GM21360 (cell line): ENCODE measurements around the gene NPTXR.

Source experiments
- ATAC-seq: cut with Tn5 transposase; IDR thresholded peaks from one replicate; pipeline ENCODE4 v1.9.1; 2021; ENCODE audit warnings: mild to moderate bottlenecking, moderate library complexity; ENCODE audit not compliant: unreplicated experiment

Gene NPTXR

DNA sequence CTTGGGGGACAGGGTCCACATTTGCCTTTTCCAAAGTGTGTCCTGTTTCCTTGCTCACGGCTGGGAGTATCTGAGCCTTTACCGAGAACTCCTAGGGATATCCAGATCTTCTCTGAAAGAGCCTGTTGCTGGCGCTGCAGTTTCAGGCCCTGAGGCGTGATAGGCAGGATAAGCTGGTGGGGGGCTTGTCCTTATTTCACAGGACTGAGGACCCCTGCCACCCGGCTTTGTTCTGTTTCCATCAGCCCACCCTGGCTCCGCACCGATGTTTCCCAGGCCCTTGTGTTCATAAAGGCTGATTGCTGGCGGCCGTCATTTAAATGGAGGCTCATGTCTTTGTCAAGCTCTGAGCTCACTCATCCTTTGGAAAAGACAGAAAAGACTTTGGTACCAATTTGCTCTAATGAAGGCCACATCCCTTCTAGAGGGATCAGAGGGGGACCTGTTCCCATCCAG, 9.4 kb upstream of the NPTXR start:
- ATAC-seq: no peak

DNA sequence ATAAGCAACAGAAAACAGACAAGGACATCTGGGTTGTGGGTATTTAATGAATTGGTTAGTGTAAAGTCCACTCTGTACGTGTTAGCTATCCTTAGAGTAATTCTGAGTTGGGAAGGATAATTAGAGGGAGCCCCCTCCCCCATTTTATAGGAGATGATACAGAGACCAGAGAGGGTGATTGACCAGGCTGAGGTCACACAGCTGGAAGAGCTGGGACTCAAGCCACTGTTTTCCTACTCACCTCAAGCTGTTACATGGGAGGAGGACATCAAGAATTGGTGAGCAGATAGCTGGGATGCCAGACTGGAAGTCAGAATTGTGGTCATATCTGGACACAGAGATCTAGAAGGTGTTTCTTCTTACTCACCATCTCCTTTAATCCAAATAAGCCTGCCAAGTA, 8.7 kb upstream of the NPTXR start:
- no peak for ATAC-seq

DNA sequence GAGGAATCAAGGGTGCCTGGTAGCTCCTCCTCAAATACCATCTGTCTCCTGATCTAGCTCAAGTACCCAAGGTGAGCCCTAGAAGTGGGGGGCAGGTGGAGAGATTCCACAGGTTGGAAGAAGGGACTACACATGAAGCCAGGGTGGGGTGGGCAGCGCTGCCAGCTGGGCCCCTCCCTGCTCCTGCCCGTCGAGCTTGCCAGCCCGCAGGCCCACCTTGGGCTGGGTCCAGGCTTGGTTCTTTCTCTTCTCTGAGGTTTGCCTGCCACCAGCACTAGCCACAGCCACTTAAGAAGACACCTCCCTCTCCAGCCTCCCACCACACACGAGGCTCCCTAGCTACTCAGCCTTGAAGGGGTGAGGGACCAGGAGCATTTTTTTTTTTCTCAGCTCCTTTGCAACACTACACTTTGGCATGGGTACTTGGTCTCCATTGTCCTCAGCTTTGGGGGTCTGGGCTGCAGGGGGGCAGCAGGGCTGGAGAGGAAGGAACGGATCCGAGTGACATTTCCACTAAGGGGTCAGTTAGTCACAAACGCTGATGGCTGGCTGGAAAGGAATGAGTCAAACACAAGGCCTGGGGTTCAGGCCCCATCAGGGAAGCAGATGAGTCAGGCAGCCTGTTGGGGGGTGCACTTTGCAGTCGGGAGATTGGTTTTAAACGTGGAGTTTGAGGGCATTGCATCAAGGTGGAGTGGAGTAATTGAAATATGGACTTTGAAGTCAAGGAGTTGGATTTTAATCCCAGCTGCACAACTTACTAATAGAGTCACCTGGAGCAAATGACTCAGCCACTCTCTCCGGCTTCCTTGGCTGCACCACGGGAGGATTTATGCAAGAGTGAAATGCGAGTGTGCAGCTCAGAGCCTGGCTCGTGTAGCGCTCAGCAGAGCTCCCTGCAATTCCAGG, 7.4 kb upstream of the NPTXR start:
- ATAC-seq: no peak

GRCh38 chr22:38850399-38850798, 6.6 kb upstream of the NPTXR start:
- ATAC-seq: no peak

GRCh38 chr22:38849811-38850210, 6.0 kb upstream of the NPTXR start:
- ATAC-seq: no peak

GRCh38 chr22:38846412-38846811, 2.6 kb upstream of the NPTXR start:
- no peak for ATAC-seq

DNA sequence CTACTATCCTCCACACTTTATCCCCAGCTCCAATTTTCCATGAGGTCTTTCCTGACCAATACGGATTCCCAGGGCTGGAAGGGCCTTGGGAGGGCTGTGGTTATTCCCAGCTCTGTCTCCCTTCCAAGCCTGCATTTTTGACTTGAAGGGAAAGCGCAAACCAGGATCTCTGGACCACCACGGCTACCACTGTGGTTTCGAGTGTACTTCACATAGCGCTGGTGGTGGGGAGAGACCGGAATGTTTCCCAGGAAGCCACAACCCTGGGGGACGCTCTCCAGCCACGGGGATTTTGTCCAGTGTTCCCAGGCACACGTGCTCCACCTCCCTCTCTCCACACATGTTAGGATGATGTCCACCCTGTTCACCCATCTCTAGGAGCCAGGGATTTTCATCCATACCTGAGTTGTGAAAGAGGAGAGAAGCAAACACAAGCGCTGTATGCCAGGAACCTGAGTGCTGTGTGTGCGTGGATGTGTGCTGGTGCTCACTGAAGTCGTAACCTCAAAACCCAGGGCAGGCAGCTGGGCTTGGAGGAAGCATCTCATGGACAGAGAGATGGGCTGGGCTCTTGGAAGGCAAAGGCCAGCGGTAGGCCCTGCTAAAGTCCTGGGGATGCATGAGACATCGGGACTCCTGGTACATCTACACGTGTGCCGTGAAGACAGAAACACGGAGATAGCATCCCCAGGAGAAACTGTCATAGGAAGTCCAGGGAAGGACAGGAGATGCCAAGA, 1.3 kb upstream of the NPTXR start:
- no peak for ATAC-seq

DNA sequence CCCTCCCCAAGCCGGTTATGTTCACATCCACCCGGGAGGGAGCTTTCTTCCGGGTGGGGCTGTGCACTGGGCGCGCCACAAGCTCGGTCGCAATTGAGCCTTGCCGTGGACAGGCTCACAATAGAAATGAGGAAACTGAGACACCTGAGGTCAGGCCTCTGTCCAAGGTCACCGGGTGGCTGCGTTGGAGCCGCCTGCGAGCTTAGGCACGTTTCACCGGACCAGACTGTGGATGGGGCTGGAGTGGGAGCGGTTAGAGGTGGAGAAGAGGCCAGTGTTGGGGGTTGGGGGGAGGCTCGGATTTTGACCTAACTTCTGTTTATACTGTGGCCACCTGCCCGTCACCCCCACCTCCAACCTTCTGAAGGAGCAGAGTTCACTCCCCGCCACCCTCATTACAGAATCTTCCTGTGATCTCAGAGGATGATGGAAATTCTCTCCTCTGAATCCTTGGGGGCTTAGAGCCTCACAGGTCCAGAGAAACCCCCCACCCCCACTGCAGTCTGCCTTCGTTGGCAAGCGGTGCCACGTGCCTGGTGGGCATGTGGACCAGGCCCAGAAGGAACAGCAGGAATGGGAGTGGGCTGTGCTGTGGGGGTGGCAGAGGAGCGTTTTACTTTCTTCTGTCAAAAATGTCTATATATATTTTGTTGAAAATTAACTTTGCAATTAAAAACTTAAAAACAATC, 631 bp upstream of the NPTXR start:
- ATAC-seq: no peak

- no peak for ATAC-seq
These were observed 599 bp downstream of the NPTXR start for GRCh38 chr22:38843201-38843656.

- no peak for ATAC-seq
These were observed 1.2 kb downstream of the NPTXR start for GRCh38 chr22:38842512-38843200.

GRCh38 chr22:38841635-38842034, 2.2 kb downstream of the NPTXR start:
- ATAC-seq: no peak

GRCh38 chr22:38841211-38841610, 2.6 kb downstream of the NPTXR start:
- ATAC-seq: no peak

GRCh38 chr22:38840129-38840528, 3.7 kb downstream of the NPTXR start:
- ATAC-seq: no peak

DNA sequence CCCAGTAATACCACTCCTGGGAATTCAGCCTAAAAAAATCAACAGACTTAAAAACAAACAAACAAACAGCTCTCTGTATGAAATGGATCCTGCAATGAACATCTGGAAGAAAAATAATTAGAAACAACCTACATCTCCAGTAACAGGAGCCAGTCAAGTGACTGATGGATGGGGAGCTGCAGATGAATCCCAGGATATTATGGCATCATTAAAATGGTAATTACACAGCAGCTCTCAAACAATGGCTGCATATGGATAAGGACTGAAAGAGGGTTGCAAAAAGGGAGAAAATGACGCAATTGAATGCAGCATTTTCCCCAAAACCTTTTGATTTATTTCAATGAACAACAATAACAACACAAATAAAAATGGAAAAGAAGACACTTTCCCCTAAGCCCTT, 4.1 kb downstream of the NPTXR start:
- no peak for ATAC-seq

- ATAC-seq: no peak
These were observed 6.4 kb downstream of the NPTXR start for GRCh38 chr22:38837414-38837928.

- ATAC-seq: no peak
These were observed 7.9 kb downstream of the NPTXR start for GRCh38 chr22:38835888-38836301.

DNA sequence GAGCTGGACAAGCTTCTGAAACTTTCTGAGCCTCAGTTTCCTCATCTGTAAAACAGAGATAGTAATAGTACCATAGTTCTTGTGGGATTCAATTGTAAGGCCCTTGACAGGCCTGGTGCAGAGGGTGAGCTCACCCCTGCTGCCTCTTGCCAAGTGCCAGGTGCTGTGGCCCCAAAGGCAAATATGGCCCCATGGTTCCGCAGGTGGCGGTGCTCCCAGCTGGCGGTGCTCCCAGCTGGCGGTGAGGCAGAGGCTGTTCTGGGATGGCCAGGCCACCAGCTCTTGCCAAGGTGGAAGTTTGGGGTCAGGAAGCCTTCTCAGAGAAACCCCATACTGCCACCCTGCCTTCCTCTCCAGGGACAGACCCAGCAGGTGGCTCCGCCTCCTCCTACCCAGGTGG, 8.8 kb downstream of the NPTXR start:
- ATAC-seq: no peak

GRCh38 chr22:38834215-38834953, 9.4 kb downstream of the NPTXR start:
- ATAC-seq: no peak

- no peak for ATAC-seq
These were observed 10.8 kb downstream of the NPTXR start for GRCh38 chr22:38833061-38833460.
